H1 (cell line): ENCODE results near the gene CYP11A1. TPM values are rescaled to one million over a fixed set of nuclear protein-coding genes. Genes with fewer than 3 reads are reported as not detected.

Experiments
- CTCF ChIA-PET: fragments of 300-600 bp; sonication (Branson Sonifier 250); formaldehyde crosslinking; loops from one replicate; lab custom pipeline; 2021; ENCODE audit not compliant: partially characterized antibody; lab: Charles Lee
- POLR2A ChIA-PET: fragments of 300-600 bp; sonication (Branson Sonifier 250); formaldehyde crosslinking; loops from one replicate; lab custom pipeline; 2021; ENCODE audit warnings: inconsistent platforms; ENCODE audit not compliant: partially characterized antibody; lab: Charles Lee
- DNase-seq, 2 experiments: peaks; one replicate each; pipeline versions ENCODE4 v3.0.0 to v3.0.0-alpha.2; 2010 to 2022; ENCODE audit warnings: low spot score in 2 of 2, low read depth in 1 of 2, mixed read lengths in 1 of 2
- FAIRE-seq: peaks from 2 replicates; lab custom pipeline; 2011; peaks lifted over from hg19 to GRCh38; lab: Jason Lieb, UNC
- H2AFZ ChIP-seq: 2 replicates; pipeline ENCODE4 v1.8.1; 2012; ENCODE audit warnings: low read length, inconsistent platforms
- H2AK5ac ChIP-seq: 2 replicates; pipeline ENCODE4 v1.6.1; 2013; ENCODE audit warnings: low read depth, low read length
- H2BK120ac ChIP-seq: replicated peaks from 2 replicates; pipeline ENCODE3; 2013; ENCODE audit warnings: low read depth, low read length, inconsistent platforms
- H2BK12ac ChIP-seq: 2 replicates; pipeline ENCODE4 v1.6.1; 2013; ENCODE audit warnings: low read depth, low read length
- H2BK15ac ChIP-seq: 2 replicates; pipeline ENCODE4 v1.6.1; 2013; ENCODE audit warnings: low read length
- H2BK20ac ChIP-seq: 2 replicates; pipeline ENCODE4 v1.6.1; 2013; ENCODE audit warnings: low read length
- H2BK5ac ChIP-seq: 2 replicates; pipeline ENCODE4 v1.6.1; 2013; ENCODE audit warnings: low read depth, low read length
- H3K14ac ChIP-seq: 2 replicates; pipeline ENCODE4 v1.6.1; 2013; ENCODE audit warnings: inconsistent platforms; ENCODE audit not compliant: insufficient read length
- H3K18ac ChIP-seq: 2 replicates; pipeline ENCODE4 v1.6.1; 2013; ENCODE audit warnings: low read length; ENCODE audit errors: extremely low read depth
- H3K23ac ChIP-seq: 2 replicates; pipeline ENCODE4 v1.6.1; 2013; ENCODE audit warnings: inconsistent platforms; ENCODE audit not compliant: insufficient read length
- H3K23me2 ChIP-seq: 2 replicates; pipeline ENCODE4 v1.6.1; 2013; ENCODE audit warnings: low read depth, low read length
- H3K27ac ChIP-seq: 2 replicates; pipeline ENCODE4 v1.6.1; 2011; ENCODE audit warnings: low read depth, low read length, inconsistent platforms
- H3K27me3 ChIP-seq, 4 experiments: replicated peaks in 1 of 4; 1 replicate in 1 of 4; 2 replicates in 3 of 4; pipeline versions ENCODE4 v1.6.1 to v1.8.1; 2011 to 2013; ENCODE audit warnings: low read length in 3 of 4, mild to moderate bottlenecking in 3 of 4, inconsistent platforms in 2 of 4, mixed read lengths in 2 of 4, moderate library complexity in 1 of 4; ENCODE audit not compliant: control insufficient read depth in 3 of 4, insufficient read depth in 3 of 4; ENCODE audit errors: extremely low read depth in 1 of 4
- H3K36me3 ChIP-seq, 4 experiments: 2 replicates each; pipeline versions ENCODE4 v1.6.1 to v1.8.1; 2011 to 2013; ENCODE audit warnings: mild to moderate bottlenecking in 4 of 4, low read length in 3 of 4, moderate library complexity in 2 of 4, control low read depth in 1 of 4, inconsistent platforms in 1 of 4; ENCODE audit not compliant: insufficient read depth in 4 of 4, control insufficient read depth in 2 of 4
- H3K4ac ChIP-seq: replicated peaks from 2 replicates; pipeline ENCODE3; 2013; ENCODE audit warnings: low read length, low read depth, mixed read lengths, inconsistent platforms; ENCODE audit not compliant: insufficient read length
- H3K4me1 ChIP-seq, 4 experiments: replicated peaks in 1 of 4; 1 replicate in 1 of 4; 2 replicates in 3 of 4; pipeline versions ENCODE4 v1.6.1 to v1.8.1; 2011 to 2013; ENCODE audit warnings: low read length in 3 of 4, inconsistent platforms in 2 of 4, mixed read lengths in 1 of 4; ENCODE audit not compliant: insufficient read depth in 4 of 4, control insufficient read depth in 3 of 4
- H3K4me2 ChIP-seq, 2 experiments: 2 replicates each; pipeline versions ENCODE4 v1.6.1 to v1.8.1; 2011 to 2013; ENCODE audit warnings: low read depth in 2 of 2, low read length in 2 of 2, control low read depth in 1 of 2, inconsistent platforms in 1 of 2, mild to moderate bottlenecking in 1 of 2; ENCODE audit not compliant: insufficient read depth in 1 of 2
- H3K4me3 ChIP-seq, 4 experiments: fragments of 200-600, 300-600 bp in 1 of 4; sonication (generic), shearing (Covaris generic), sonication (Bioruptor Twin) in 1 of 4; 2 replicates each; pipeline versions ENCODE4 v1.5.1 to v1.8.1; 2011 to 2016; ENCODE audit warnings: low read length in 4 of 4, low read depth in 3 of 4, control low read depth in 2 of 4, inconsistent platforms in 2 of 4, mild to moderate bottlenecking in 2 of 4, mixed read lengths in 1 of 4, moderate library complexity in 1 of 4; ENCODE audit not compliant: insufficient read depth in 2 of 4; ENCODE audit errors: extremely low read depth in 1 of 4
- H3K56ac ChIP-seq: replicated peaks from 2 replicates; pipeline ENCODE3; 2013; ENCODE audit warnings: low read depth, mild to moderate bottlenecking, mixed read lengths, low read length, inconsistent platforms; ENCODE audit not compliant: insufficient read length
- H3K79me1 ChIP-seq: 2 replicates; pipeline ENCODE4 v1.6.1; 2013; ENCODE audit warnings: low read depth, low read length, control low read depth
- H3K79me2 ChIP-seq, 2 experiments: 2 replicates each; pipeline versions ENCODE4 v1.6.1 to v1.8.1; 2012 to 2013; ENCODE audit warnings: low read length in 2 of 2, mild to moderate bottlenecking in 2 of 2, inconsistent platforms in 1 of 2; ENCODE audit not compliant: insufficient read depth in 2 of 2, control insufficient read depth in 1 of 2
- H3K9ac ChIP-seq, 4 experiments: replicated peaks in 1 of 4; 1 replicate in 1 of 4; 2 replicates in 3 of 4; pipeline versions ENCODE4 v1.6.1 to v1.8.1; 2011 to 2013; ENCODE audit warnings: low read depth in 3 of 4, low read length in 3 of 4, control low read depth in 2 of 4, mild to moderate bottlenecking in 2 of 4, moderate library complexity in 2 of 4, inconsistent platforms in 1 of 4; ENCODE audit errors: extremely low read depth in 1 of 4
- H3K9me3 ChIP-seq, 2 experiments: 2 replicates each; pipeline versions ENCODE4 v1.6.1 to v1.8.1; 2012 to 2013; ENCODE audit warnings: mild to moderate bottlenecking in 2 of 2, moderate library complexity in 2 of 2, control low read depth in 1 of 2, inconsistent platforms in 1 of 2, low read depth in 1 of 2, low read length in 1 of 2, mixed read lengths in 1 of 2; ENCODE audit not compliant: insufficient read depth in 2 of 2
- H4K20me1 ChIP-seq, 2 experiments: replicated peaks in 1 of 2; 2 replicates each; pipeline versions ENCODE3 to v1.8.1; 2011 to 2013; ENCODE audit warnings: inconsistent platforms in 2 of 2, low read length in 2 of 2, mild to moderate bottlenecking in 1 of 2; ENCODE audit not compliant: insufficient read depth in 2 of 2, control insufficient read depth in 1 of 2
- H4K5ac ChIP-seq: 2 replicates; pipeline ENCODE4 v1.6.1; 2013; ENCODE audit warnings: low read length, low read depth, mixed read lengths, inconsistent platforms; ENCODE audit not compliant: insufficient read length
- H4K8ac ChIP-seq: 2 replicates; pipeline ENCODE4 v1.8.0; 2013; ENCODE audit warnings: mild to moderate bottlenecking, moderate library complexity, low read length, inconsistent platforms; ENCODE audit not compliant: insufficient read depth; ENCODE audit errors: extremely low read depth
- H4K91ac ChIP-seq: replicated peaks from 2 replicates; pipeline ENCODE3; 2013; ENCODE audit warnings: low read length, mixed read lengths, inconsistent platforms; ENCODE audit not compliant: insufficient read length
- HDAC6 ChIP-seq: IDR thresholded peaks from one replicate; pipeline ENCODE4 v1.7.1; 2012; ENCODE audit warnings: low read depth, mild to moderate bottlenecking, inconsistent platforms, low read length, moderate library complexity
- KDM5A ChIP-seq: fragments of 200-600 bp; IDR thresholded peaks from 2 replicates; pipeline ENCODE4 v1.7.1; 2012; ENCODE audit warnings: mild to moderate bottlenecking, low read length, inconsistent platforms, mixed read lengths
- TBP ChIP-seq: IDR thresholded peaks from 2 replicates; pipeline ENCODE4 v1.6.1; 2011; ENCODE audit warnings: low read depth, low read length, improper control_type of control experiment
- USF2 ChIP-seq: IDR thresholded peaks from 2 replicates; pipeline ENCODE4 v1.6.1; 2011; ENCODE audit warnings: low read length, improper control_type of control experiment
- WGBS, 2 experiments: shearing (Covaris generic) in 1 of 2; methylation state at CpG; one replicate each; pipeline versions ENCODE4 v1.1.6 to v1.1.7; 2013 to 2015; ENCODE audit warnings: low lambda C conversion rate in 2 of 2, mixed read lengths in 2 of 2, inconsistent platforms in 1 of 2, low coverage in 1 of 2, missing lambda C conversion rate in 1 of 2; ENCODE audit not compliant: insufficient replicate concordance in 2 of 2, insufficient coverage in 1 of 2, insufficient read length in 1 of 2; ENCODE audit errors: extremely low coverage in 1 of 2, missing lambda C conversion rate in 1 of 2; 5-methylcytosine and 5-hydroxymethylcytosine counted together
- polyA plus RNA-seq, 7 experiments: library from polyadenylated mRNA; depleted of rRNA in 3 of 7; stranded (reverse) in 5 of 7; unstranded in 2 of 7; fragments of >200 nt in 5 of 7; fragments of 200-250 nt in 2 of 7; gene quantifications; 1 replicate in 5 of 7; 2 replicates in 1 of 7; 4 replicates in 1 of 7; pipeline versions ENCODE4 v1.2.1 to v1.2.3, GENCODE V29; 2011 to 2013; ENCODE audit warnings: missing spikeins in 2 of 7, mixed read lengths in 2 of 7
- total RNA-seq: library from RNA; stranded (reverse); fragmentation: NEBNext Ultra II Directional; extraction: Animal tissue kit (Norgen Biotek cat#: 25700); gene quantifications from 2 replicates; pipeline ENCODE4 v1.2.1, GENCODE V29; 2021

Gene CYP11A1
- total and polyA plus RNA-seq, 2 of the 8 experiments (the other 6 are each of a cell fraction or from before 2014, with no cell fraction given): 1.9 to 7.2 TPM

- DNase-seq (no peak), FAIRE-seq (no peak)
- peaks cover 3 to 12% (median 4%) of the 10 kb centered on the region in 4 experiments; a peak in 5 of 7 replicates for H3K4me1 ChIP-seq
- CTCF ChIA-PET: interaction anchor here (1.5 to 5.6 kb wide), 3 partner anchors 9 to 28 kb away, joined by 3 to 40 read pairs (median 14); no protein-coding TSS in a partner anchor
- H3K36me3 ChIP-seq: no peaks in the 10 kb centered on the region
- no peaks in the 10 kb centered on the region for H3K9me3 ChIP-seq
- H3K56ac ChIP-seq: no peak overlapping the region
- H3K4me2 ChIP-seq: no peak overlapping the region
- H3K4me3 ChIP-seq: no peak overlapping the region
- no peak overlapping the region for H3K18ac ChIP-seq
- H3K79me2 ChIP-seq: no peaks in the 10 kb centered on the region
- no peaks in the 10 kb centered on the region for H3K79me1 ChIP-seq
- no peak overlapping the region for H3K27ac ChIP-seq
- peaks cover 2% of the 10 kb centered on the region; the same call in 1 of the 2 replicates for H3K23me2 ChIP-seq
- H2BK5ac ChIP-seq: no peak overlapping the region
- POLR2A ChIA-PET: no interaction called here
- no peak overlapping the region for H3K23ac ChIP-seq
- 96% methylated on average over 1 of the region's 1 CpG; no CpG with 5 or more reads in 1 of the 2 experiments for whole genome bisulfite sequencing, 2 experiments
- H2BK120ac ChIP-seq: no peak overlapping the region
- H4K20me1 ChIP-seq: peaks cover 0 to 4% of the 10 kb centered on the region in 2 experiments
- no peak overlapping the region for H2BK20ac ChIP-seq
- no peak overlapping the region for H2BK15ac ChIP-seq
- H4K91ac ChIP-seq: no peak overlapping the region
- no peak overlapping the region for H2AFZ ChIP-seq
- no peak overlapping the region for H3K9ac ChIP-seq
- H2BK12ac ChIP-seq: no peak overlapping the region
- no peak overlapping the region for H3K14ac ChIP-seq
- H3K4ac ChIP-seq: no peak overlapping the region
- H4K5ac ChIP-seq: no peak overlapping the region
- no peak overlapping the region for H4K8ac ChIP-seq
- H3K27me3 ChIP-seq: peaks cover 0 to 12% (median 6%) of the 10 kb centered on the region in 4 experiments; a peak in 5 of 7 replicates
- H2AK5ac ChIP-seq: no peak overlapping the region
- TF ChIP-seq TBP (no peak), HDAC6 (no peak), USF2 (no peak), KDM5A (no peak)
Observed at GRCh38 chr15:74294010-74294409, 73.4 kb downstream of the CYP11A1 start.
